Suprapubic skin (tissue), 3 donors: ENCODE measurements around the gene CLIP1.

ENCODE experiments used
- CTCF ChIP-seq, 2 donors: fragments of 200-600 bp in 1 of 2; fragments of 450-650 bp in 1 of 2; sonication (generic) in 1 of 2; IDR thresholded peaks; one replicate each; pipeline ENCODE4 v1.5.1; 2016 to 2019; ENCODE audit warnings: antibody characterized with exemption in 2 of 2, mild to moderate bottlenecking in 1 of 2, moderate library complexity in 1 of 2
- EP300 ChIP-seq: sonication (generic); formaldehyde crosslinking; IDR thresholded peaks from one replicate; pipeline ENCODE4 v1.6.1; 2017; ENCODE audit warnings: antibody characterized with exemption
- POLR2A ChIP-seq, 2 donors: fragments of 450-650 bp; IDR thresholded peaks; one replicate each; pipeline ENCODE4 v1.6.1; 2017; ENCODE audit warnings: antibody characterized with exemption in 2 of 2, mild to moderate bottlenecking in 2 of 2, moderate library complexity in 2 of 2

GRCh38 chr12:122355706-122356105, 66.8 kb downstream of the CLIP1 start:
- TF ChIP-seq CTCF (IDR thresholded peaks at IDR 0.05), result no peak
- no peak for TF ChIP-seq EP300
- TF ChIP-seq POLR2A (IDR thresholded peaks at IDR 0.05), result no peak
